Glutamatergic neuron (in vitro differentiated cells): Measurements from ENCODE around the gene LAMA3. TPM values are rescaled to one million over a fixed set of nuclear protein-coding genes. Genes with fewer than 3 reads are reported as not detected.

Experiments used
- DNase-seq: peaks from one replicate; pipeline ENCODE4 v3.0.0; 2022
- H3K27ac Mint-ChIP-seq: one replicate; pipeline ENCODE4 v1.8.0; 2020; ENCODE audit warnings: mild to moderate bottlenecking, mixed read lengths, inconsistent platforms; ENCODE audit not compliant: unreplicated experiment
- H3K27me3 Mint-ChIP-seq: one replicate; pipeline ENCODE4 v1.8.0; 2020; ENCODE audit warnings: mild to moderate bottlenecking, moderate library complexity, mixed read lengths, inconsistent platforms; ENCODE audit not compliant: unreplicated experiment
- H3K36me3 Mint-ChIP-seq: one replicate; pipeline ENCODE4 v1.8.0; 2020; ENCODE audit warnings: mild to moderate bottlenecking, mixed read lengths, inconsistent platforms; ENCODE audit not compliant: unreplicated experiment
- H3K4me1 Mint-ChIP-seq: one replicate; pipeline ENCODE4 v1.8.0; 2020; ENCODE audit warnings: mild to moderate bottlenecking, low read depth, mixed read lengths, inconsistent platforms; ENCODE audit not compliant: unreplicated experiment
- H3K4me3 Mint-ChIP-seq: one replicate; pipeline ENCODE4 v1.8.0; 2020; ENCODE audit warnings: mild to moderate bottlenecking, mixed read lengths, inconsistent platforms; ENCODE audit not compliant: unreplicated experiment
- H3K9me3 Mint-ChIP-seq: one replicate; pipeline ENCODE4 v1.8.0; 2020; ENCODE audit warnings: mild to moderate bottlenecking, moderate library complexity, mixed read lengths, inconsistent platforms; ENCODE audit not compliant: unreplicated experiment
- CTCF ChIP-seq: fragments of 200-600 bp; sonication (generic); IDR thresholded peaks from one replicate; pipeline ENCODE4 v1.5.0; 2021; ENCODE audit not compliant: partially characterized antibody, unreplicated experiment
- total RNA-seq: library from RNA; stranded (reverse); fragmentation: NEBNext Ultra II Directional; extraction: Animal tissue kit (Norgen Biotek cat#: 25700); gene quantifications from one replicate; pipeline ENCODE4 v1.2.1, GENCODE V29; 2021; ENCODE audit not compliant: unreplicated experiment

Gene LAMA3
- total RNA-seq, 1 donor from 2014 or later, result 2.1 TPM

GRCh38 chr18:23688528-23688927, 725 bp upstream of the LAMA3 start:
- Mint-ChIP-seq H3K27me3 (peaks cover 13% of the 10 kb centered on the region), H3K36me3 (no peaks in the 10 kb centered on the region), H3K4me3 (no peak overlapping the region), H3K4me1 (no peaks in the 10 kb centered on the region), H3K27ac (no peak overlapping the region), H3K9me3 (peaks cover 2% of the 10 kb centered on the region)
- no peak for DNase-seq
- TF ChIP-seq CTCF, result no peak

GRCh38 chr18:23689616-23690504, 607 bp downstream of the LAMA3 start:
- Mint-ChIP-seq H3K27ac (no peak overlapping the region), H3K36me3 (no peaks in the 10 kb centered on the region), H3K4me3 (peak overlapping the region; percentile 64), H3K27me3 (peaks cover 14% of the 10 kb centered on the region), H3K4me1 (no peaks in the 10 kb centered on the region), H3K9me3 (peaks cover 2% of the 10 kb centered on the region)
- TF ChIP-seq CTCF, result no peak
- DNase-seq, result peak; percentile 43

- H3K9me3 Mint-ChIP-seq, result peaks cover 2% of the 10 kb centered on the region
- H3K36me3 Mint-ChIP-seq, result no peaks in the 10 kb centered on the region
- peaks cover 14% of the 10 kb centered on the region for H3K27me3 Mint-ChIP-seq
- no peaks in the 10 kb centered on the region for H3K4me1 Mint-ChIP-seq
- TF ChIP-seq CTCF, result no peak
- H3K27ac Mint-ChIP-seq, result no peak overlapping the region
- peak overlapping the region; percentile 64 for H3K4me3 Mint-ChIP-seq
- DNase-seq, result peak; percentile 16
These were observed 1.3 kb downstream of the LAMA3 start for GRCh38 chr18:23690505-23691068.

GRCh38 chr18:23693846-23694245, 4.6 kb downstream of the LAMA3 start:
- Mint-ChIP-seq H3K4me3 (no peak overlapping the region), H3K36me3 (no peaks in the 10 kb centered on the region), H3K27ac (no peak overlapping the region), H3K4me1 (no peaks in the 10 kb centered on the region), H3K27me3 (peaks cover 10% of the 10 kb centered on the region), H3K9me3 (no peaks in the 10 kb centered on the region)
- no peak for TF ChIP-seq CTCF
- no peak for DNase-seq
